Measurements from ENCODE around the gene GIMAP5. TPM values are rescaled to one million over a fixed set of nuclear protein-coding genes. Genes with fewer than 3 reads are reported as not detected.

The GIMAP5 gene
- total and polyA plus RNA-seq, 10 donors: 34.0 to 183 (median 85.8) TPM

GRCh38 chr7:150781961-150782360 lies 44.7 kb downstream of the GIMAP5 start:
- H3K27me3 ChIP-seq (replicated peaks in 1 of 7): no peaks in the 10 kb centered on the region
- H3K9me3 ChIP-seq: no peaks in the 10 kb centered on the region
- 89 to 92% (median 92%) methylated on average over 2 of the region's 2 CpGs for WGBS, 5 donors
- intact Hi-C loops (cut with DNase I; ENCODE audit: low total_unique reads): no loop called here
- peak overlapping the region in 3 of 8 donors; percentile 17 to 70 (median 38) for H3K27ac ChIP-seq
- peaks cover 9 to 66% (median 30%) of the 10 kb centered on the region in 6 donors for H3K4me1 ChIP-seq
- H3K4me3 ChIP-seq: no peak overlapping the region
- no peaks in the 10 kb centered on the region for H3K36me3 ChIP-seq
- TF ChIP-seq POLR2AphosphoS5 (IDR thresholded peaks at IDR 0.05) (no peak), CTCF (IDR thresholded peaks at IDR 0.05 in 8 of 11, conservative IDR thresholded peaks at IDR 0.05 in 3 of 11) (no peak), POLR2A (IDR thresholded peaks at IDR 0.05) (no peak)
- no peak for DNase-seq

GRCh38 chr7:150784120-150784736 lies 47.0 kb downstream of the GIMAP5 start:
- Histone ChIP-seq H3K27ac (peak overlapping the region in 7 of 8 donors; percentile 36 to 80 (median 60)), H3K4me1 (peaks cover 19 to 76% (median 42%) of the 10 kb centered on the region in 6 donors), H3K27me3 (replicated peaks in 1 of 7) (no peaks in the 10 kb centered on the region), H3K4me3 (no peak overlapping the region), H3K9me3 (no peaks in the 10 kb centered on the region), H3K36me3 (no peaks in the 10 kb centered on the region)
- intact Hi-C loops (cut with DNase I; ENCODE audit: low total_unique reads): no loop called here
- no peak for DNase-seq
- WGBS, 5 donors: 42 to 55% (median 47%) methylated on average over 9 of the region's 9 CpGs
- TF ChIP-seq POLR2A (IDR thresholded peaks at IDR 0.05): no peak
- TF ChIP-seq POLR2AphosphoS5 (IDR thresholded peaks at IDR 0.05): no peak
- TF ChIP-seq CTCF (IDR thresholded peaks at IDR 0.05 in 8 of 11, conservative IDR thresholded peaks at IDR 0.05 in 3 of 11): no peak

GRCh38 chr7:150784954-150785353 lies 47.7 kb downstream of the GIMAP5 start:
- no peak overlapping the region for H3K4me3 ChIP-seq
- no peak for DNase-seq
- intact Hi-C loops (cut with DNase I; ENCODE audit: low total_unique reads): loop anchor here (5.0 kb wide), 1 partner anchor 92 kb away; no protein-coding TSS in a partner anchor
- TF ChIP-seq POLR2A (IDR thresholded peaks at IDR 0.05) (no peak), POLR2AphosphoS5 (IDR thresholded peaks at IDR 0.05) (no peak), CTCF (IDR thresholded peaks at IDR 0.05 in 8 of 11, conservative IDR thresholded peaks at IDR 0.05 in 3 of 11) (no peak)
- no peaks in the 10 kb centered on the region for H3K36me3 ChIP-seq
- H3K27ac ChIP-seq: peak overlapping the region in 7 of 8 donors; percentile 48 to 80 (median 79)
- peaks cover 19 to 76% (median 43%) of the 10 kb centered on the region in 6 donors for H3K4me1 ChIP-seq
- no peaks in the 10 kb centered on the region for H3K27me3 ChIP-seq (replicated peaks in 1 of 7)
- H3K9me3 ChIP-seq: no peaks in the 10 kb centered on the region
- WGBS, 5 donors: 49 to 73% (median 61%) methylated on average over 4 of the region's 4 CpGs
